Colonic mucosa (tissue), 4 donors: Measurements from ENCODE around the gene COMMD4. TPM values are rescaled to one million over a fixed set of nuclear protein-coding genes. Genes with fewer than 3 reads are reported as not detected.
"Not testable (repeated sequence)": the region's sequence is repeated elsewhere in the genome, so short reads cannot be mapped to it uniquely, and the experiment has no call there.

Source experiments
- DNase-seq: peaks from one replicate; pipeline ENCODE4 v3.0.0-alpha.2; 2020
- H3K27ac ChIP-seq: fragments of 200-600 bp; one replicate; pipeline ENCODE4 v1.8.0; 2021
- H3K27me3 ChIP-seq: fragments of 200-600 bp; one replicate; pipeline ENCODE4 v1.8.0; 2021
- H3K36me3 ChIP-seq: fragments of 200-600 bp; one replicate; pipeline ENCODE4 v1.8.0; 2021
- H3K4me1 ChIP-seq: fragments of 200-600 bp; one replicate; pipeline ENCODE4 v1.8.0; 2021; ENCODE audit warnings: mild to moderate bottlenecking
- H3K4me3 ChIP-seq: fragments of 200-600 bp; one replicate; pipeline ENCODE4 v1.8.0; 2021
- H3K9ac ChIP-seq, 2 donors: one replicate each; pipeline ENCODE4 v1.7.0; 2013; ENCODE audit warnings: control low read depth in 2 of 2, low read depth in 2 of 2, low read length in 2 of 2
- H3K9me3 ChIP-seq: fragments of 200-600 bp; one replicate; pipeline ENCODE4 v1.8.0; 2021
- intact Hi-C: fragments of 100-400 bp; cut with DNase I; formaldehyde crosslinking; loops from one replicate; pipeline ENCODE4 v1.14.1; 2022
- total RNA-seq, 2 donors: library from RNA; stranded (reverse); fragmentation: NEBNext Ultra II Directional in 1 of 2; extraction: Animal tissue kit (Norgen Biotek cat#: 25700) in 1 of 2; gene quantifications; one replicate each; pipeline ENCODE4 v1.2.1, GENCODE V29; 2021
- TF ChIP-seq, protein P1 (sequence below): fragments of 200-600 bp; IDR thresholded peaks from one replicate; pipeline ENCODE4 v1.8.0; 2022; ENCODE audit warnings: antibody characterized with exemption, mild to moderate bottlenecking
- donor health status: healthy.
- donor health status: DM: no; HTN: no; CAD: no.
- donor health status: DM: no; HTN: no; CAD: no.

COMMD4 gene
- total RNA-seq, 2 donors from 2014 or later = 69.8 to 127 TPM

DNA sequence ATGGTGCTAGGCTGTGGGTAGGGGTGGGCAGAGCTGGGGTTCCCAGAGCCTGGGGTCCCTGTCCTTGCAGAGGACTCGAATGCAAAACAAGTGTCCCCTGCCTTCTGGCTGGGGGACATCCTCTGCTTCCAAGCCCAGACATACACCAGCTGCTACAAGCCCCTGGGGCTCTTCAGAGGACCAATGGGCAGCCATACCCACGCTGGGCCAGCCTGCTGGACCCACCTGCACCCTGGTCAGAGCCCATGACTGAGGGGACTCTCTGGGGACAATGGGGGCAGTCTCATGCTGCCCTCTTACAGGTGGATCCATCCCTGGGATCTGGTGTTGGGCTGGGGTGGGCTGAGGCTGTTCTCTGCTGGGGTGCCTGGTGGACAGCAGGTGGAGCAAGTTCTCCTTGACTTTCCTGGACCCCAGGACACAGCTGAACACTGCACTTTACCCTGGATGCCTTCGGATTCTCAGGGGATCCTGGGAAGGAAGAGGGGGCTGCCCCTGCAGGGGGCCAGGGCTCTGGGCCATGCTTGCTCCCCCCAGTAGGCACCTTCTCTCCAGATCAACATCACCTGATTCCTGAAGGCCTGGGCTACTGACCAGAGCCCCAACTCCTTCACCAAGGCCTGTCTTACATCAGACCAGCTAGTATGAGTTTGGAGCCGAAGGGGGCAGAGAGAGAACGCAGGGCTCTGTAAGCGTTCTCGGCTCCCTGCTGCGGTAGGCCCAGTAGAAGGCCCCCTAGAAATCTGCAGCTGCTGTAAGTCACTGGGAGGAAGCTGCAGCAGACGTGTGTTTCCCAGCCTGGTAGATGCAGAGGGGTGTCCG lies 7.2 kb upstream of the COMMD4 start:
- intact Hi-C loops = no loop called here
- H3K36me3 ChIP-seq = no peaks in the 10 kb centered on the region
- H3K4me3 ChIP-seq = no peak overlapping the region
- H3K27ac ChIP-seq = no peak overlapping the region
- TF ChIP-seq, protein P1, sequence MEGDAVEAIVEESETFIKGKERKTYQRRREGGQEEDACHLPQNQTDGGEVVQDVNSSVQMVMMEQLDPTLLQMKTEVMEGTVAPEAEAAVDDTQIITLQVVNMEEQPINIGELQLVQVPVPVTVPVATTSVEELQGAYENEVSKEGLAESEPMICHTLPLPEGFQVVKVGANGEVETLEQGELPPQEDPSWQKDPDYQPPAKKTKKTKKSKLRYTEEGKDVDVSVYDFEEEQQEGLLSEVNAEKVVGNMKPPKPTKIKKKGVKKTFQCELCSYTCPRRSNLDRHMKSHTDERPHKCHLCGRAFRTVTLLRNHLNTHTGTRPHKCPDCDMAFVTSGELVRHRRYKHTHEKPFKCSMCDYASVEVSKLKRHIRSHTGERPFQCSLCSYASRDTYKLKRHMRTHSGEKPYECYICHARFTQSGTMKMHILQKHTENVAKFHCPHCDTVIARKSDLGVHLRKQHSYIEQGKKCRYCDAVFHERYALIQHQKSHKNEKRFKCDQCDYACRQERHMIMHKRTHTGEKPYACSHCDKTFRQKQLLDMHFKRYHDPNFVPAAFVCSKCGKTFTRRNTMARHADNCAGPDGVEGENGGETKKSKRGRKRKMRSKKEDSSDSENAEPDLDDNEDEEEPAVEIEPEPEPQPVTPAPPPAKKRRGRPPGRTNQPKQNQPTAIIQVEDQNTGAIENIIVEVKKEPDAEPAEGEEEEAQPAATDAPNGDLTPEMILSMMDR = no peak
- H3K4me1 ChIP-seq = no peaks in the 10 kb centered on the region
- DNase-seq = no peak
- H3K9ac ChIP-seq = no peak overlapping the region
- no peaks in the 10 kb centered on the region for H3K9me3 ChIP-seq
- no peaks in the 10 kb centered on the region for H3K27me3 ChIP-seq

DNA sequence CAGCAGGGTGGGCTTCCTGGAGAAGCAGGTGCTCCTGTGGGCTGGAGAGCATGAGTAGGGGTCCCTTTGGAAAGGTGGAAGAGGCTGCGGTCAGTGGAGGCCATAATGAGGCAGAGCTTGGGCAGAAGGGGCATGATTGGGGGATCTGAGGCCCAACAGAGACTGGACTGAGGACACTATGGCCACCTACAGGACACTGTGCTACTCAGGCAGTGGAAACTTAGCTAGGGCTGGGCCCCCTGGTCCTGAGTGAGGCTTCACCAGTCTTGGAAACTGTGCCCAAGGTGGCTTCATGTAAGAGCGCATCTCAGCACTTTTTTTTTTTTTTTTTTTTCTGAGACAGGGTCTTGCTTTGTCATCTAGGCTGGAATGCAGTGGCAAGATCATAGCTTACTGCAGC lies 6.3 kb upstream of the COMMD4 start:
- intact Hi-C loops = no loop called here
- no peaks in the 10 kb centered on the region for H3K4me1 ChIP-seq
- H3K27me3 ChIP-seq = no peaks in the 10 kb centered on the region
- no peaks in the 10 kb centered on the region for H3K9me3 ChIP-seq
- H3K9ac ChIP-seq = no peak overlapping the region
- H3K4me3 ChIP-seq = no peak overlapping the region
- TF ChIP-seq, protein P1 = no peak
- H3K27ac ChIP-seq = no peak overlapping the region
- no peaks in the 10 kb centered on the region for H3K36me3 ChIP-seq
- no peak for DNase-seq

DNA sequence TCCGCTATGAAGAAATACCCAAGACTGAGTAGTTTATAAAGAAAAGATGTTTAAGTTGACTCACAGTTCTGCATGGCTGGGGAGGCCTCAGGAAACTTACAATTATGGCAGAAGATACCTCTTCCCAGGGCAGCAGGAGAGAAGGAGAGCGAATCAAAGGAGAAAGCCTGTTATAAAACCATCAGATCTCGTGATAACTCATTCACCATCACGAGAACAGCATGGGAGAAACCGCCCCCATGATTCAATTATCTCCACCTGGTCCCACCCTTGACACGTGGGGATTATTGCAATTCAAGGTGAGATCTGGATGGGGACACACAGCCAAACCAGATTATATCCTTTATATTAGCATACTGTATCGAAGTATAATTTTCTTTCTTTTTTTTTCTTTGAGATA lies 3.8 kb upstream of the COMMD4 start:
- H3K4me1 ChIP-seq, H3K27ac ChIP-seq, H3K9ac ChIP-seq, intact Hi-C loops, H3K36me3 ChIP-seq, H3K27me3 ChIP-seq, H3K4me3 ChIP-seq, DNase-seq, H3K9me3 ChIP-seq: not testable (repeated sequence)

DNA sequence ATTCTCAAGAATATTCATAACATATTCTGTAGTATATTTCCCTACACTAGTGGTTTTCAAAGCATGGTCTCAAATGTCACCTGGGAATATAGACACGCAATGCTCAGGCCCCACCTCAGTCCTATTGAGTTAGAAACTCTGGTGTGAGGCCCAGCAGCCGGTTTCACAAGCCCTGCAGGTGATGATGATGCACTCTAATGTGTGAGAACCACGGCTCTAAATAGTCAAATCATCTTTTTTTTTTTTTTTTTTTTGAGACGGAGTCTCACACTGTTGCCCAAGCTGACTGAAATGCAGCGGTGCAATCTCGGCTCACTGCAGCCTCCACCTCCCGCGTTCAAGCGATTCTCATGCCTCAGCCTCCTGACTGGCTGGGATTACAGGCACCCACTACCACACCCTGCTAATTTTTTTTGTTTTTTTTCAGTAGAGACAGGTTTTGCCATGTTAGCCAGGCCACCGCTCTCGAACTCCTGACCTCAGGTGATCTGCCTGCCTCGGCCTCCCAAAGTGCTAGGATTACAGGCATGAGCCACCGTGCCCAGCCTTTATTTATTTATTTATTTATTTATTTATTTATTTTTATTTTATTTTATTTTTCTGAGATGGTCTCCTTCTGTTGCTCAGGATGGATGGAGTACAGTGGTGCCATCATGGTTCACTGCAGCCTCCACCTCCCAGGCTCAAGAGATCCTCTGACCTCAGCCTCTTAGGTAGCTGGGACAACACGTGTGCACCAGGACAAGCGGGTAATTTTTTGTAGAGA lies 2.0 kb upstream of the COMMD4 start:
- intact Hi-C loops, DNase-seq, H3K27me3 ChIP-seq, H3K9ac ChIP-seq, H3K4me1 ChIP-seq, H3K36me3 ChIP-seq, H3K27ac ChIP-seq, H3K4me3 ChIP-seq, H3K9me3 ChIP-seq: not testable (repeated sequence)

DNA sequence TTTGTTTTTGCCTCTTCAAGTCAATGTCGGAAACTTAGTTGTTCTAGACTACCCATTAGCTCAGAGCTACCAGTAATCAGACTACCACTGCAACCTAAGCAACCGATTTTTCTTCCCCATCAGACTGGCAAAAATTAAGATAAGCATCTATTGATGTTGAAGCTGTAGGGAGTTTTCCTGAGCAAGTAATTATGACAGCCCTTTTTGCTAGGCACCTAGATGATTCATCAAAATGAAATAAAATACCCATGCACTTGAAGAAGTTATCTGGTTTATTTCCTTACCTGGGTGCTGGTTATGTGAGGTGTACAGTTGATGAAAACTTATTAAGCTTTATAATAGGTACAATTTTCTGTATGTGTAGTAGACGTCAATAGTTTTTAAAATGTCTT lies 554 bp upstream of the COMMD4 start:
- intact Hi-C loops = no loop called here
- no peak overlapping the region for H3K27ac ChIP-seq
- no peaks in the 10 kb centered on the region for H3K4me1 ChIP-seq
- no peaks in the 10 kb centered on the region for H3K36me3 ChIP-seq
- H3K27me3 ChIP-seq = no peaks in the 10 kb centered on the region
- TF ChIP-seq, protein P1 = no peak
- H3K9me3 ChIP-seq = no peaks in the 10 kb centered on the region
- H3K9ac ChIP-seq = no peak overlapping the region
- peak overlapping the region; percentile 75 for H3K4me3 ChIP-seq
- no peak for DNase-seq

DNA sequence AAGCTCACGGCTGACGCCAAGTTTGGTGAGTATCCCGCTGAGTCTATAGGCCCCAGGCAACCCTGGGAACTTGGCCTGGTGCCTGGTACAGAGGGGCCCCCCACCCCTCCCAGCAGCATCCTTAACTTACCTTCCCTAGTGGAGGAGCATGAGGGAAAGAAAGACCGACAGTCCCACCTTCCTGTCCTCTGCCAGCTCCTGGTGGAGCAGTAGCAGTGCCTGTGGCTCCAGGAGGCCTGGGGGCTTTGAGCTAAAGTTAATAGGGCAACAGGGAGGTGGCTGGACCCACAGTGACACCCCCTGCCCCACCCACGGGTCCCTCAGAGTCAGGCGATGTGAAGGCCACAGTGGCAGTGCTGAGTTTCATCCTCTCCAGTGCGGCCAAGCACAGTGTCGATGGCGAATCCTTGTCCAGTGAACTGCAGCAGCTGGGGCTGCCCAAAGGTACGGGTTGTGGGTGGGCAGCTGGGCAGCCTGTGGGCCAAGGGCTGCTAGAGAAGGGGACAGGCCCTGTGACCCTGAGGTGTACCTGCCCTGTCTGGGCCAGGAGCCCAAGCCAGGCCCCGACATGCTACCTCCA lies 2.9 kb downstream of the COMMD4 start:
- intact Hi-C loops = no loop called here
- Histone ChIP-seq H3K9ac (no peak overlapping the region), H3K4me1 (no peaks in the 10 kb centered on the region), H3K9me3 (no peaks in the 10 kb centered on the region), H3K27me3 (no peaks in the 10 kb centered on the region), H3K4me3 (no peak overlapping the region), H3K36me3 (no peaks in the 10 kb centered on the region), H3K27ac (no peak overlapping the region)
- DNase-seq = no peak
- TF ChIP-seq, protein P1 = no peak
